Adrenal gland (tissue), 5 donors: ENCODE data around the gene GH1.

ENCODE experiments used
- CTCF ChIP-seq, 6 experiments: fragments of 450-650 bp in 4 of 6; fragments of 200-600 bp in 2 of 6; sonication (generic) in 1 of 6; IDR thresholded peaks; 1 replicate in 5 of 6; 2 replicates in 1 of 6; pipeline versions ENCODE4 v1.5.1 to v1.8.0; 2016 to 2021; ENCODE audit warnings: antibody characterized with exemption in 6 of 6, mild to moderate bottlenecking in 2 of 6, moderate library complexity in 1 of 6
- POLR2A ChIP-seq, 2 donors: fragments of 450-650 bp; IDR thresholded peaks; one replicate each; pipeline ENCODE4 v1.6.1; 2017; ENCODE audit warnings: antibody characterized with exemption in 2 of 2, mild to moderate bottlenecking in 2 of 2, moderate library complexity in 1 of 2
- donor health status: DM: no; HTN: no; CAD: no.

GRCh38 chr17:63928966-63929695 is 10.5 kb upstream of the GH1 start:
- TF ChIP-seq CTCF (IDR thresholded peaks at IDR 0.05) = no peak
- TF ChIP-seq POLR2A (IDR thresholded peaks at IDR 0.05) = no peak
